Neural cell (in vitro differentiated cells): Measurements from ENCODE around the gene ESR1. TPM values are rescaled to one million over a fixed set of nuclear protein-coding genes. Genes with fewer than 3 reads are reported as not detected.

Source experiments
- H2AFZ ChIP-seq: fragments of 200-600, 300-800 bp; sonication (generic), shearing (Covaris generic); 2 replicates; pipeline ENCODE4 v1.6.0; 2014; ENCODE audit warnings: low read depth, mild to moderate bottlenecking, antibody characterized with exemption, low read length, moderate library complexity
- H3F3A ChIP-seq: fragments of 200-600 bp; shearing (Covaris generic); 2 replicates; pipeline ENCODE4 v1.6.1; 2016; ENCODE audit warnings: mild to moderate bottlenecking, moderate library complexity, mixed read lengths, antibody characterized with exemption, low read length; ENCODE audit not compliant: insufficient read depth, poor library complexity, severe bottlenecking
- H3K27ac ChIP-seq: fragments of 200-600, 300-800 bp; sonication (generic), shearing (Covaris generic); 2 replicates; pipeline ENCODE4 v1.5.1; 2014; ENCODE audit warnings: mild to moderate bottlenecking, low read length, moderate library complexity
- H3K27me3 ChIP-seq: fragments of 300-800, 200-600 bp; sonication (generic), shearing (Covaris generic); 2 replicates; pipeline ENCODE4 v1.6.0; 2014; ENCODE audit warnings: mild to moderate bottlenecking, low read depth, low read length, moderate library complexity; ENCODE audit not compliant: insufficient read depth
- H3K36me3 ChIP-seq: fragments of 300-800, 200-600 bp; sonication (generic), shearing (Covaris generic); 2 replicates; pipeline ENCODE4 v1.5.1; 2014; ENCODE audit warnings: mild to moderate bottlenecking, antibody characterized with exemption, low read length, moderate library complexity; ENCODE audit not compliant: insufficient read depth
- H3K4me2 ChIP-seq: fragments of 300-800, 200-600 bp; sonication (generic), shearing (Covaris generic); 2 replicates; pipeline ENCODE4 v1.6.0; 2014; ENCODE audit warnings: mild to moderate bottlenecking, low read length
- H3K4me3 ChIP-seq: fragments of 300-800, 200-600 bp; sonication (generic), shearing (Covaris generic); 2 replicates; pipeline ENCODE4 v1.5.1; 2014; ENCODE audit warnings: mild to moderate bottlenecking, low read length, moderate library complexity
- H3K79me2 ChIP-seq: fragments of 200-600 bp; shearing (Covaris generic); replicated peaks from 2 replicates; pipeline ENCODE4 v1.6.0; 2014; ENCODE audit warnings: mild to moderate bottlenecking, low read length, moderate library complexity; ENCODE audit not compliant: insufficient read depth
- H3K9ac ChIP-seq: fragments of 300-800, 200-600 bp; sonication (generic), shearing (Covaris generic); 2 replicates; pipeline ENCODE4 v1.6.1; 2016; ENCODE audit warnings: mild to moderate bottlenecking, low read length, mixed read lengths
- H3K9me2 ChIP-seq: fragments of 200-600 bp; shearing (Covaris generic); 2 replicates; pipeline ENCODE4 v1.6.1; 2016; ENCODE audit warnings: mild to moderate bottlenecking, low read length, mixed read lengths; ENCODE audit not compliant: insufficient read depth
- H3K9me3 ChIP-seq: fragments of 200-600, 300-800 bp; sonication (generic), shearing (Covaris generic); 2 replicates; pipeline ENCODE4 v1.6.1; 2016; ENCODE audit warnings: mild to moderate bottlenecking, mixed run types, low read length, moderate library complexity, mixed read lengths
- H4K20me1 ChIP-seq: fragments of 200-600 bp; shearing (Covaris generic); 2 replicates; pipeline ENCODE4 v1.6.1; 2016; ENCODE audit warnings: mild to moderate bottlenecking, mixed run types; ENCODE audit not compliant: insufficient read depth
- EP300 ChIP-seq: fragments of 450-650 bp; conservative IDR thresholded peaks from 2 replicates; pipeline ENCODE4 v1.6.1; 2014; ENCODE audit warnings: antibody characterized with exemption, mild to moderate bottlenecking, moderate library complexity; ENCODE audit not compliant: poor library complexity, severe bottlenecking
- EZH2 ChIP-seq: fragments of 200-600, 300-800 bp; shearing (Covaris generic), sonication (generic); IDR thresholded peaks from 2 replicates; pipeline ENCODE4 v1.6.1; 2014; ENCODE audit warnings: antibody characterized with exemption, low read length, borderline replicate concordance, mild to moderate bottlenecking; ENCODE audit not compliant: insufficient read depth, poor library complexity, severe bottlenecking
- MXI1 ChIP-seq: fragments of 450-650 bp; conservative IDR thresholded peaks from 2 replicates; pipeline ENCODE4 v1.6.1; 2014; ENCODE audit warnings: antibody characterized with exemption, mild to moderate bottlenecking; ENCODE audit not compliant: poor library complexity, severe bottlenecking
- POLR2AphosphoS5 ChIP-seq: IDR thresholded peaks from 2 replicates; pipeline ENCODE4 v1.6.1; 2012
- RAD21 ChIP-seq: fragments of 450-650 bp; conservative IDR thresholded peaks from 2 replicates; pipeline ENCODE4 v1.6.1; 2014; ENCODE audit warnings: antibody characterized with exemption, mild to moderate bottlenecking, moderate library complexity
- SMC3 ChIP-seq: fragments of 450-650 bp; conservative IDR thresholded peaks from 2 replicates; pipeline ENCODE4 v1.6.1; 2014; ENCODE audit warnings: antibody characterized with exemption, mild to moderate bottlenecking, moderate library complexity; ENCODE audit not compliant: poor library complexity
- TAF1 ChIP-seq: IDR thresholded peaks from 2 replicates; pipeline ENCODE4 v1.6.1; 2012; ENCODE audit warnings: low read depth
- polyA plus RNA-seq: library from polyadenylated mRNA; depleted of rRNA; stranded (reverse); fragments of >200 nt; gene quantifications from 2 replicates; pipeline ENCODE4 v1.2.3, GENCODE V29; 2014
- TF ChIP-seq, protein P1 (sequence below): fragments of 450-650 bp; IDR thresholded peaks from 2 replicates; pipeline ENCODE4 v1.5.1; 2014; ENCODE audit warnings: antibody characterized with exemption, mild to moderate bottlenecking, moderate library complexity; ENCODE audit not compliant: poor library complexity, severe bottlenecking
- TF ChIP-seq, protein P2 (sequence below): IDR thresholded peaks from 2 replicates; pipeline ENCODE4 v1.6.1; 2012; ENCODE audit warnings: borderline replicate concordance

ESR1 gene
- polyA plus RNA-seq, 1 donor from 2014 or later = 0.14 TPM

DNA sequence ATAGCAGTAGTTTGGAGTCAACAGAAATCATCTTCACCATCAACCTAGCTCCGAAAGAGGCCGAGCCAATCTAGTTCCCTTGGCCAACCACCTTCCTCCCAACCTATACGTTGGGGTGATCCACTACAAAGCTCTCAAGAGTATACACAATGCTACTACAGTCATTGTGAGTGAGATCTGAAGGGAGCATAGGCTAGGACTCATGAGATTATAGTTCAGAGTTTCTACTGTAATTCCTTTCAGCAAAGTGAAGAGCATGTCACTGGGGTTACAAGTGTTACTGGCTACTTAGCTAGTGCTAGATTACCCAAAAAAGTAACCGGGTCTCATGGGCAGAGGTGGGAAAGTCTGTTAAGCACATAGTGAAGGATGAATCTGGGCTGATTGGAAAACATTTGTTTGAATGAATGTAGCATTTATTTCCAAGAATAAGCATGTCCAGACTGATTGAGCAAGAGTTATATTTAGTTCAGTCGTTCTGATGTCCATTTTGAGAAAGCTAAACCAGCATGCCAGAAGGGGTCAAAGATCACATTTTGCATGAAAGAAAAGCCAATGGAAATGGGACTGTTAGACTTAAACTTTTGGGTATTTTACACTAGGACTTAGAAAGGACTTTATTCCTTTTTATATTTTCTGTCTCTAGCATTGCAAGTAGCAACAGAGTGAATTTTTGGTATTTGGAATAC, 10.5 kb upstream of the ESR1 start:
- Histone ChIP-seq H3K9ac (no peak overlapping the region), H3K9me3 (no peaks in the 10 kb centered on the region), H3K79me2 (no peaks in the 10 kb centered on the region), H2AFZ (no peak overlapping the region), H3K27me3 (no peaks in the 10 kb centered on the region), H3K36me3 (no peaks in the 10 kb centered on the region), H4K20me1 (no peaks in the 10 kb centered on the region), H3K9me2 (no peaks in the 10 kb centered on the region), H3K4me2 (no peak overlapping the region), H3K27ac (no peak overlapping the region), H3F3A (no peaks in the 10 kb centered on the region), H3K4me3 (no peak overlapping the region)
- TF ChIP-seq TAF1 (no peak), SMC3 (no peak), RAD21 (no peak), EP300 (no peak), MXI1 (no peak)
- TF ChIP-seq, protein P1, sequence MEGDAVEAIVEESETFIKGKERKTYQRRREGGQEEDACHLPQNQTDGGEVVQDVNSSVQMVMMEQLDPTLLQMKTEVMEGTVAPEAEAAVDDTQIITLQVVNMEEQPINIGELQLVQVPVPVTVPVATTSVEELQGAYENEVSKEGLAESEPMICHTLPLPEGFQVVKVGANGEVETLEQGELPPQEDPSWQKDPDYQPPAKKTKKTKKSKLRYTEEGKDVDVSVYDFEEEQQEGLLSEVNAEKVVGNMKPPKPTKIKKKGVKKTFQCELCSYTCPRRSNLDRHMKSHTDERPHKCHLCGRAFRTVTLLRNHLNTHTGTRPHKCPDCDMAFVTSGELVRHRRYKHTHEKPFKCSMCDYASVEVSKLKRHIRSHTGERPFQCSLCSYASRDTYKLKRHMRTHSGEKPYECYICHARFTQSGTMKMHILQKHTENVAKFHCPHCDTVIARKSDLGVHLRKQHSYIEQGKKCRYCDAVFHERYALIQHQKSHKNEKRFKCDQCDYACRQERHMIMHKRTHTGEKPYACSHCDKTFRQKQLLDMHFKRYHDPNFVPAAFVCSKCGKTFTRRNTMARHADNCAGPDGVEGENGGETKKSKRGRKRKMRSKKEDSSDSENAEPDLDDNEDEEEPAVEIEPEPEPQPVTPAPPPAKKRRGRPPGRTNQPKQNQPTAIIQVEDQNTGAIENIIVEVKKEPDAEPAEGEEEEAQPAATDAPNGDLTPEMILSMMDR = no peak

DNA sequence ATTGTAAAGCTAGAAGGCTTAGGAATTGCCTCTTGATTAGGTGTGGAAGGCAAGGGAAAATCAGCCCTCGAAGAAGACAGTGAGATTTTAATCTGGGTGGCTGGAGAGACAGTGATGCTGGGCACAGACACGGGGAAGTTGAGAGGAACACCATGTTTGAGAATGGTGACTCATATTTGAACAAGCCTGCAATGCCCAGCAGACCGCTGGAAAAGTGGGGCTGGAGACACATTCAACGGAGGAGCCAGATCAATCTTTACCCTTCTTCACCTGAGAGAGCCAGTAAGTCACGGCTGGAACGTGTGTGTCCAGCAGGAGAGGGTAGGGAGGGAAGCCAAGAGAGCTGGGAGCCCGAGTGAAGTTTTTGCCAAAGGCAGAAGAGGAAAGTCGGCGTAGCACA, 3.7 kb upstream of the ESR1 start:
- TF ChIP-seq TAF1 (no peak), RAD21 (no peak), POLR2AphosphoS5 (no peak), MXI1 (no peak), SMC3 (no peak), EZH2 (no peak), EP300 (no peak)
- TF ChIP-seq, protein P1 = no peak
- TF ChIP-seq, protein P2, sequence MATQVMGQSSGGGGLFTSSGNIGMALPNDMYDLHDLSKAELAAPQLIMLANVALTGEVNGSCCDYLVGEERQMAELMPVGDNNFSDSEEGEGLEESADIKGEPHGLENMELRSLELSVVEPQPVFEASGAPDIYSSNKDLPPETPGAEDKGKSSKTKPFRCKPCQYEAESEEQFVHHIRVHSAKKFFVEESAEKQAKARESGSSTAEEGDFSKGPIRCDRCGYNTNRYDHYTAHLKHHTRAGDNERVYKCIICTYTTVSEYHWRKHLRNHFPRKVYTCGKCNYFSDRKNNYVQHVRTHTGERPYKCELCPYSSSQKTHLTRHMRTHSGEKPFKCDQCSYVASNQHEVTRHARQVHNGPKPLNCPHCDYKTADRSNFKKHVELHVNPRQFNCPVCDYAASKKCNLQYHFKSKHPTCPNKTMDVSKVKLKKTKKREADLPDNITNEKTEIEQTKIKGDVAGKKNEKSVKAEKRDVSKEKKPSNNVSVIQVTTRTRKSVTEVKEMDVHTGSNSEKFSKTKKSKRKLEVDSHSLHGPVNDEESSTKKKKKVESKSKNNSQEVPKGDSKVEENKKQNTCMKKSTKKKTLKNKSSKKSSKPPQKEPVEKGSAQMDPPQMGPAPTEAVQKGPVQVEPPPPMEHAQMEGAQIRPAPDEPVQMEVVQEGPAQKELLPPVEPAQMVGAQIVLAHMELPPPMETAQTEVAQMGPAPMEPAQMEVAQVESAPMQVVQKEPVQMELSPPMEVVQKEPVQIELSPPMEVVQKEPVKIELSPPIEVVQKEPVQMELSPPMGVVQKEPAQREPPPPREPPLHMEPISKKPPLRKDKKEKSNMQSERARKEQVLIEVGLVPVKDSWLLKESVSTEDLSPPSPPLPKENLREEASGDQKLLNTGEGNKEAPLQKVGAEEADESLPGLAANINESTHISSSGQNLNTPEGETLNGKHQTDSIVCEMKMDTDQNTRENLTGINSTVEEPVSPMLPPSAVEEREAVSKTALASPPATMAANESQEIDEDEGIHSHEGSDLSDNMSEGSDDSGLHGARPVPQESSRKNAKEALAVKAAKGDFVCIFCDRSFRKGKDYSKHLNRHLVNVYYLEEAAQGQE = no peak

More for the DNA sequence above, 3.7 kb upstream of the ESR1 start:
- Histone ChIP-seq H3K4me2 (no peak overlapping the region), H3K79me2 (no peaks in the 10 kb centered on the region), H4K20me1 (no peaks in the 10 kb centered on the region), H3F3A (no peaks in the 10 kb centered on the region), H3K9me3 (no peaks in the 10 kb centered on the region), H3K4me3 (no peak overlapping the region), H3K27me3 (peaks cover 37% of the 10 kb centered on the region), H3K27ac (no peak overlapping the region), H3K9me2 (no peaks in the 10 kb centered on the region), H3K9ac (no peak overlapping the region), H2AFZ (no peak overlapping the region), H3K36me3 (no peaks in the 10 kb centered on the region)
